ENCODE measurements around the gene ITGB8. TPM values are rescaled to one million over a fixed set of nuclear protein-coding genes. Genes with fewer than 3 reads are reported as not detected.

Gene ITGB8
- polyA plus RNA-seq, 3 donors: 1.5 to 4.5 (median 1.6) TPM

GRCh38 chr7:20306180-20306946 lies 24.3 kb upstream of the ITGB8 start:
- WGBS, 3 donors: 74 to 88% (median 78%) methylated on average over 5 of the region's 5 CpGs
- no peak overlapping the region for H3K27ac ChIP-seq (ENCODE audit: low read depth, low read length)

- WGBS, 3 donors: 64 to 71% (median 68%) methylated on average over 2 of the region's 2 CpGs
- no peak overlapping the region for H3K27ac ChIP-seq (ENCODE audit: low read depth, low read length)
Observed at GRCh38 chr7:20307119-20307518, 23.6 kb upstream of the ITGB8 start.

GRCh38 chr7:20307901-20308300 lies 22.8 kb upstream of the ITGB8 start:
- no peak overlapping the region for H3K27ac ChIP-seq (ENCODE audit: low read depth, low read length)
- WGBS, 3 donors: 73 to 80% (median 80%) methylated on average over 7 of the region's 7 CpGs

- H3K27ac ChIP-seq (ENCODE audit: low read depth, low read length): no peak overlapping the region
- WGBS, 3 donors: 76 to 83% (median 82%) methylated on average over 3 of the region's 3 CpGs
Observed at GRCh38 chr7:20310301-20310700, 20.4 kb upstream of the ITGB8 start.

GRCh38 chr7:20310963-20311742 lies 19.5 kb upstream of the ITGB8 start:
- WGBS, 3 donors: 53 to 65% (median 59%) methylated on average over 3 of the region's 3 CpGs
- no peak overlapping the region for H3K27ac ChIP-seq (ENCODE audit: low read depth, low read length)

GRCh38 chr7:20311743-20312042 lies 19.0 kb upstream of the ITGB8 start:
- 83 to 96% (median 95%) methylated on average over 2 of the region's 2 CpGs for WGBS, 3 donors
- no peak overlapping the region for H3K27ac ChIP-seq (ENCODE audit: low read depth, low read length)

- 46 to 75% (median 49%) methylated on average over 2 of the region's 2 CpGs for WGBS, 3 donors
- no peak overlapping the region for H3K27ac ChIP-seq (ENCODE audit: low read depth, low read length)
Observed at GRCh38 chr7:20312562-20312961, 18.1 kb upstream of the ITGB8 start.

GRCh38 chr7:20313626-20314025 lies 17.1 kb upstream of the ITGB8 start:
- no peak overlapping the region for H3K27ac ChIP-seq (ENCODE audit: low read depth, low read length)
- 86 to 97% (median 96%) methylated on average over 1 of the region's 1 CpG for WGBS, 3 donors

- no peak overlapping the region for H3K27ac ChIP-seq (ENCODE audit: low read depth, low read length)
- 78 to 86% (median 85%) methylated on average over 2 of the region's 2 CpGs for WGBS, 3 donors
Observed at GRCh38 chr7:20314198-20314597, 16.5 kb upstream of the ITGB8 start.

- WGBS, 3 donors: 59 to 80% (median 76%) methylated on average over 4 of the region's 4 CpGs
- no peak overlapping the region for H3K27ac ChIP-seq (ENCODE audit: low read depth, low read length)
Observed at GRCh38 chr7:20316706-20317105, 14.0 kb upstream of the ITGB8 start.

GRCh38 chr7:20317413-20317812 lies 13.3 kb upstream of the ITGB8 start:
- H3K27ac ChIP-seq (ENCODE audit: low read depth, low read length): no peak overlapping the region

- 79 to 84% (median 83%) methylated on average over 6 of the region's 6 CpGs for WGBS, 3 donors
Observed at GRCh38 chr7:20318933-20319332, 11.8 kb upstream of the ITGB8 start.

GRCh38 chr7:20320322-20320721 lies 10.4 kb upstream of the ITGB8 start:
- WGBS, 3 donors: 48 to 60% (median 48%) methylated on average over 3 of the region's 3 CpGs
- H3K27ac ChIP-seq (ENCODE audit: low read depth, low read length): no peak overlapping the region

More at GRCh38 chr7:20318933-20319332, 11.8 kb upstream of the ITGB8 start:
- no peak overlapping the region for H3K27ac ChIP-seq (ENCODE audit: low read depth, low read length)

GRCh38 chr7:20320786-20321185 lies 9.9 kb upstream of the ITGB8 start:
- no peak overlapping the region for H3K27ac ChIP-seq (ENCODE audit: low read depth, low read length)
- 88 to 94% (median 93%) methylated on average over 7 of the region's 7 CpGs for WGBS, 3 donors

- H3K27ac ChIP-seq (ENCODE audit: low read depth, low read length): no peak overlapping the region
Observed at GRCh38 chr7:20323595-20323994, 7.1 kb upstream of the ITGB8 start.

GRCh38 chr7:20326342-20326741 lies 4.4 kb upstream of the ITGB8 start:
- no peak overlapping the region for H3K27ac ChIP-seq (ENCODE audit: low read depth, low read length)
- 64 to 87% (median 68%) methylated on average over 4 of the region's 4 CpGs for WGBS, 3 donors

More at GRCh38 chr7:20323595-20323994, 7.1 kb upstream of the ITGB8 start:
- 69 to 76% (median 75%) methylated on average over 2 of the region's 2 CpGs for WGBS, 3 donors

- 62 to 71% (median 71%) methylated on average over 1 of the region's 1 CpG for WGBS, 3 donors
- H3K27ac ChIP-seq (ENCODE audit: low read depth, low read length): no peak overlapping the region
Observed at GRCh38 chr7:20327055-20327454, 3.6 kb upstream of the ITGB8 start.

GRCh38 chr7:20328027-20328426 lies 2.7 kb upstream of the ITGB8 start:
- 77 to 85% (median 85%) methylated on average over 2 of the region's 2 CpGs for WGBS, 3 donors
- no peak overlapping the region for H3K27ac ChIP-seq (ENCODE audit: low read depth, low read length)

GRCh38 chr7:20328692-20329091 lies 2.0 kb upstream of the ITGB8 start:
- no peak overlapping the region for H3K27ac ChIP-seq (ENCODE audit: low read depth, low read length)
- 92 to 100% (median 94%) methylated on average over 1 of the region's 1 CpG for WGBS, 3 donors
